HEK293 (cell line): ENCODE measurements around the gene TNFSF11.
"Not testable (repeated sequence)": the region's sequence is repeated elsewhere in the genome, so short reads cannot be mapped to it uniquely, and the experiment has no call there.

Experiments used
- CTCF ChIA-PET: fragments of 350-600 bp; formaldehyde crosslinking; extraction: SDS; loops from one replicate; lab custom pipeline; 2021; ENCODE audit warnings: antibody characterized with exemption; lab: Yijun Ruan, JAX
- POLR2A ChIA-PET: fragments of 300-600 bp; formaldehyde crosslinking; extraction: SDS; loops from one replicate; lab custom pipeline; 2020; ENCODE audit warnings: antibody characterized with exemption, inconsistent platforms; lab: Yijun Ruan, JAX
- H3K27ac ChIP-seq: fragments of 200-500 bp; sonication (Bioruptor generic); 2 replicates; pipeline ENCODE4 v1.5.1; 2014; ENCODE audit warnings: low read depth, low read length, control low read depth, inconsistent platforms; ENCODE audit errors: extremely low read depth
- H3K36me3 ChIP-seq, 2 experiments: fragments of 200-500 bp in 1 of 2; sonication (Bioruptor generic) in 1 of 2; 1 replicate in 1 of 2; 2 replicates in 1 of 2; pipeline ENCODE4 v1.5.1; 2014 to 2017; ENCODE audit warnings: inconsistent platforms in 2 of 2, low read length in 2 of 2; ENCODE audit not compliant: control insufficient read depth in 2 of 2, insufficient read depth in 1 of 2
- H3K4me1 ChIP-seq: fragments of 200-500 bp; sonication (Bioruptor generic); 2 replicates; pipeline ENCODE4 v1.5.1; 2014; ENCODE audit warnings: mild to moderate bottlenecking, low read length, inconsistent platforms; ENCODE audit not compliant: control insufficient read depth, insufficient read depth
- H3K4me3 ChIP-seq: 2 replicates; pipeline ENCODE4 v1.5.1; 2011; ENCODE audit warnings: low read depth, mild to moderate bottlenecking, control low read depth, low read length, moderate library complexity
- H3K9me3 ChIP-seq: fragments of 200-500 bp; sonication (Bioruptor generic); 2 replicates; pipeline ENCODE4 v1.5.1; 2014; ENCODE audit warnings: low read depth, low read length, inconsistent platforms; ENCODE audit not compliant: control insufficient read depth, insufficient read depth
- BCL11A ChIP-seq: fragments of 450-650 bp; formaldehyde crosslinking; IDR thresholded peaks from 2 replicates; pipeline ENCODE4 v1.5.1; 2016; ENCODE audit warnings: low read depth, missing biosample characterization, missing genetic modification characterization
- HOXC10 ChIP-seq: sonication (generic); formaldehyde crosslinking; IDR thresholded peaks from 2 replicates; pipeline ENCODE4 v1.8.1; 2023; ENCODE audit warnings: mild to moderate bottlenecking, missing genetic modification reagents
- KLF16 ChIP-seq: fragments of 450-650 bp; formaldehyde crosslinking; IDR thresholded peaks from 2 replicates; pipeline ENCODE4 v1.5.1; 2017; ENCODE audit warnings: missing biosample characterization, missing genetic modification characterization
- MYNN ChIP-seq: fragments of 450-650 bp; formaldehyde crosslinking; IDR thresholded peaks from 2 replicates; pipeline ENCODE4 v1.5.1; 2016; ENCODE audit warnings: missing biosample characterization, missing genetic modification characterization, borderline replicate concordance
- PRDM1 ChIP-seq: fragments of 450-650 bp; formaldehyde crosslinking; IDR thresholded peaks from 2 replicates; pipeline ENCODE4; 2016; ENCODE audit warnings: missing biosample characterization, missing genetic modification characterization
- SCRT2 ChIP-seq: fragments of 450-650 bp; formaldehyde crosslinking; IDR thresholded peaks from 2 replicates; pipeline ENCODE4 v1.5.1; 2016; ENCODE audit warnings: missing biosample characterization, missing genetic modification characterization
- ZBTB48 ChIP-seq: fragments of 450-650 bp; formaldehyde crosslinking; IDR thresholded peaks from 2 replicates; pipeline ENCODE4 v1.5.1; 2016; ENCODE audit warnings: missing biosample characterization, missing genetic modification characterization
- ZEB2 ChIP-seq: fragments of 450-650 bp; formaldehyde crosslinking; IDR thresholded peaks from 2 replicates; pipeline ENCODE4 v1.5.1; 2016; ENCODE audit warnings: missing biosample characterization, missing genetic modification characterization
- ZIC2 ChIP-seq: fragments of 450-650 bp; formaldehyde crosslinking; IDR thresholded peaks from 2 replicates; pipeline ENCODE4 v1.5.1; 2016; ENCODE audit warnings: missing biosample characterization, missing genetic modification characterization
- ZNF112 ChIP-seq: fragments of 450-650 bp; formaldehyde crosslinking; IDR thresholded peaks from 2 replicates; pipeline ENCODE4 v1.5.0; 2017; ENCODE audit warnings: missing biosample characterization, missing genetic modification characterization
- ZNF121 ChIP-seq: fragments of 450-650 bp; formaldehyde crosslinking; IDR thresholded peaks from 2 replicates; pipeline ENCODE4 v1.5.1; 2016; ENCODE audit warnings: missing biosample characterization, missing genetic modification characterization
- ZNF132 ChIP-seq: fragments of 450-650 bp; formaldehyde crosslinking; IDR thresholded peaks from 2 replicates; pipeline ENCODE4 v1.5.1; 2017; ENCODE audit warnings: missing biosample characterization, missing genetic modification characterization, borderline replicate concordance
- ZNF175 ChIP-seq: fragments of 450-650 bp; formaldehyde crosslinking; IDR thresholded peaks from 2 replicates; pipeline ENCODE4 v1.5.1; 2016; ENCODE audit warnings: missing biosample characterization, missing genetic modification characterization
- ZNF214 ChIP-seq: fragments of 450-650 bp; formaldehyde crosslinking; IDR thresholded peaks from 2 replicates; pipeline ENCODE4 v1.5.1; 2017; ENCODE audit warnings: missing biosample characterization, mild to moderate bottlenecking, missing genetic modification characterization, borderline replicate concordance
- ZNF274 ChIP-seq, 2 experiments: fragments of 200-500 bp in 1 of 2; fragments of 450-650 bp in 1 of 2; sonication (Bioruptor generic) in 1 of 2; formaldehyde crosslinking in 1 of 2; IDR thresholded peaks; 2 replicates each; pipeline versions ENCODE4 v1.5.1 to v1.6.1; 2014 to 2016; ENCODE audit warnings: borderline replicate concordance in 1 of 2, inconsistent platforms in 1 of 2, low read length in 1 of 2, missing biosample characterization in 1 of 2, missing genetic modification characterization in 1 of 2
- ZNF416 ChIP-seq: fragments of 450-650 bp; formaldehyde crosslinking; IDR thresholded peaks from 2 replicates; pipeline ENCODE4 v1.5.1; 2016; ENCODE audit warnings: missing biosample characterization, missing genetic modification characterization
- ZNF423 ChIP-seq: fragments of 450-650 bp; formaldehyde crosslinking; IDR thresholded peaks from 2 replicates; pipeline ENCODE4 v1.5.1; 2016; ENCODE audit warnings: missing biosample characterization, missing genetic modification characterization
- ZNF473 ChIP-seq: fragments of 450-650 bp; formaldehyde crosslinking; IDR thresholded peaks from 2 replicates; pipeline ENCODE4 v1.5.1; 2017; ENCODE audit warnings: missing biosample characterization, missing genetic modification characterization
- ZNF560 ChIP-seq: fragments of 450-650 bp; formaldehyde crosslinking; IDR thresholded peaks from 2 replicates; pipeline ENCODE4 v1.5.1; 2017; ENCODE audit warnings: missing biosample characterization, missing genetic modification characterization, borderline replicate concordance
- TF ChIP-seq, protein P1 (sequence below): fragments of 450-650 bp; formaldehyde crosslinking; IDR thresholded peaks from 2 replicates; pipeline ENCODE4 v1.5.1; 2016; ENCODE audit warnings: missing biosample characterization, missing genetic modification characterization
- TF ChIP-seq, protein P2 (sequence below): fragments of 450-650 bp; formaldehyde crosslinking; IDR thresholded peaks from 2 replicates; pipeline ENCODE4 v1.5.1; 2016; ENCODE audit warnings: missing biosample characterization, missing genetic modification characterization

The TNFSF11 gene

DNA sequence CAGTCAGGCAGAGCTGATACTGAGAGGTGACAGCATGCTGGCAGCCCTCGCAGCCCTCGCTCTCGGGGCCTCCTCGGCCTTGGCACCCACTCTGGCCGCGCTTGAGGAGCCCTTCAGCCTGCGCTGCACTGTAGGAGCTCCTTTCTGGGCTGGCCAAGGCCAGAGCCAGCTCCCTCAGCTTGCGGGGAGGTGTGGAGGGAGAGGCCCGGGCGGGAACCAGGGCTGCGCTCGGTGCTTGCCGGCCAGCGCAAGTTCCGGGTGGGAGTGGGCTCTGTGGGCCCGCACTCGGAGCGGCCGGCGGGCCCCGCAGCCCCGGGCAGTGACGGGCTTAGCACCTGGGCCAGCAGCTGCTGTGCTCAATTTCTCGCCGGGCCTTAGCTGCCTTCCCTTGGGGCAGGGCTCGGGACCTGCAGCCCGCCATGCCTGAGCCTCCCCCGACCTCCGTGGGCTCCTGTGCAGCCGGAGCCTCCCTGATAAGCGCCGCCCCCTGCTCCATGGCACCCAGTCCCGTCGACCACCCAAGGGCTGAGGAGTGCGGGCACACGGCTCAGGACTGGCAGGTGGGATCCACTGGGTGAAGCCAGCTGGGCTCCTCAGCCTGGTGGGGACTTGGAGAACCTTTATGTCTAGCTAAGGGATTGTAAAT, 14.3 kb upstream of the TNFSF11 start:
- H3K27ac ChIP-seq, H3K4me1 ChIP-seq, CTCF ChIA-PET, POLR2A ChIA-PET, H3K9me3 ChIP-seq, H3K4me3 ChIP-seq, H3K36me3 ChIP-seq: not testable (repeated sequence)

DNA sequence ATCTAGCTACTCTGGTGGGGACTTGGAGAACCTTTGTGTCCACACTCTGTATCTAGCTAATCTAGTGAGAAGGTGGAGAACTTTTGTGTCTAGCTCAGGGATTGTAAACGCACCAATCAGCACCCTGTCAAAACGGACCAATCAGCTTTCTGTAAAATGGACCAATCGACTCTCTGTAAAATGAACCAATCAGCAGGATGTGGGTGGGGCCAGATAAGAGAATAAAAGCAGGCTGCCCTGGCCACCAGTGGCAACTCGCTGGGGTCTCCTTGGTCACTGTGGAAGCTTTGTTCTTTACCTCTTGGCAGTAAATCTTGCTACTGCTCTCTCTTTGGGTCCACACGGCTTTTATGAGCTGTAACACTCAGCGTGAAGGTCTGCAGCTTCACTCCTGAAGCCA, 13.6 kb upstream of the TNFSF11 start:
- POLR2A ChIA-PET, H3K4me3 ChIP-seq, H3K9me3 ChIP-seq, H3K27ac ChIP-seq, H3K4me1 ChIP-seq, CTCF ChIA-PET, H3K36me3 ChIP-seq: not testable (repeated sequence)

DNA sequence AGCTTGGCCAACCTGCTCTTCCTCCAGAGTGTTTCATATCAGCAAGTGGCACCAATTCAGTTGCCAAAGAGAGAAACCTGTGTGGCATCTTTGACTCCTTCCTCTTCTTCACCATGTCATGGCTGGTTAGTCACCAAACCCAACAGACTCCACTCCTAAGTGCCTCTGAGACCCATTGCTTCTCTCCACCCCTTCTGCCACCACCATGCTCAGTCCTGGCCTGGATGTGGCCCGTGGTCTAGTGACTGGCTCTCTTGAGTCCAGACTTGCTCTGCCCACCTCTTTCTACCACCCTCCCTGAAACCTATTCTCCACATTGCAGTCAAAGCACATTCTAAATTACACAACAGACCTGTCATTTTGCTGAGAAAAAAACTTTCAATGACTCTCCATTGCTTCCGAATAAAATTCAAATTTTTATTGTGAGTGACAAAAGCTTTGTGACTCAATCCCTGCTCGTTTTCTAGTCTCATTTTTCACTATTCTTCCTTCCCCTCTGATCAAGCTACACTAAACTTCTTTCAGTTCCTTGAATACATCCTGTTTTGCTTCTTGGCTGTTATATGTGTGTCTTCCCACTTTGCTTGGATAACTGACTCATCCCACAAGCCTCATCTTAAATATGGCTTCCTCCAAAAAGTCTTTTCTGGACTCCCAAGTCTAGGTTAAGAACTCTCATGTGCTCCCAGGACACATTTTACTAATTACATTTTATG, 12.0 kb upstream of the TNFSF11 start:
- CTCF ChIA-PET = no interaction called here

DNA sequence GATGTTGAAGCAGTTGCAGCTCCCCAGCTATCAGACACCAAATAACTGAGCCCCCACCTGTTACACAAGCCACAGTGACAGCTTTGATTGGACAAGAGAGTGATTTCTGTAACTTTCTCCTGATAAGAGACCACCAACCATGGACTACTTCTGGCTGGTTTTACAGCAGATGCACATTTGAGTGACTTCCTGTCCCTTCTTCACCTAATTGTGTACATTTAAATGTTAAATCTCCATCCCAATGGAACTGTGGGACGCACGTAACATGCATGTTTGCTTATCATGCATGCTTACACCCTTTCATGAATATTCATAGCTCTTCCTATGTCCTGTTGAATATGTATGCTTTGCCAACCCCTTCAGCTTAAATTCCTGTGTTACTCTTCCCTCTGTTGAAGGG, 6.0 kb upstream of the TNFSF11 start:
- peak; percentile 79 for TF ChIP-seq SCRT2 (tag by site-specific recombination)
- TF ChIP-seq, protein P1, sequence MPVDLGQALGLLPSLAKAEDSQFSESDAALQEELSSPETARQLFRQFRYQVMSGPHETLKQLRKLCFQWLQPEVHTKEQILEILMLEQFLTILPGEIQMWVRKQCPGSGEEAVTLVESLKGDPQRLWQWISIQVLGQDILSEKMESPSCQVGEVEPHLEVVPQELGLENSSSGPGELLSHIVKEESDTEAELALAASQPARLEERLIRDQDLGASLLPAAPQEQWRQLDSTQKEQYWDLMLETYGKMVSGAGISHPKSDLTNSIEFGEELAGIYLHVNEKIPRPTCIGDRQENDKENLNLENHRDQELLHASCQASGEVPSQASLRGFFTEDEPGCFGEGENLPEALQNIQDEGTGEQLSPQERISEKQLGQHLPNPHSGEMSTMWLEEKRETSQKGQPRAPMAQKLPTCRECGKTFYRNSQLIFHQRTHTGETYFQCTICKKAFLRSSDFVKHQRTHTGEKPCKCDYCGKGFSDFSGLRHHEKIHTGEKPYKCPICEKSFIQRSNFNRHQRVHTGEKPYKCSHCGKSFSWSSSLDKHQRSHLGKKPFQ = no peak
- H3K36me3 ChIP-seq = no peaks in the 10 kb centered on the region
- H3K27ac ChIP-seq = no peak overlapping the region
- ChIA-PET POLR2A (no interaction called here), CTCF (interaction anchor here (0.6 kb wide), 2 partner anchors 27 kb away, joined by 3 to 6 read pairs; no protein-coding TSS in a partner anchor)
- H3K4me1 ChIP-seq = no peaks in the 10 kb centered on the region
- H3K4me3 ChIP-seq = no peak overlapping the region
- no peaks in the 10 kb centered on the region for H3K9me3 ChIP-seq

More for the DNA sequence above, 12.0 kb upstream of the TNFSF11 start:
- Histone ChIP-seq H3K36me3 (no peaks in the 10 kb centered on the region), H3K4me1 (no peaks in the 10 kb centered on the region), H3K4me3 (no peak overlapping the region), H3K9me3 (no peaks in the 10 kb centered on the region), H3K27ac (no peak overlapping the region)
- no peak for TF ChIP-seq KLF16
- TF ChIP-seq ZEB2 (tag by site-specific recombination) = no peak
- no peak for TF ChIP-seq MYNN (tag by site-specific recombination)
- no peak for TF ChIP-seq ZBTB48 (tag by site-specific recombination)
- TF ChIP-seq, protein P2, sequence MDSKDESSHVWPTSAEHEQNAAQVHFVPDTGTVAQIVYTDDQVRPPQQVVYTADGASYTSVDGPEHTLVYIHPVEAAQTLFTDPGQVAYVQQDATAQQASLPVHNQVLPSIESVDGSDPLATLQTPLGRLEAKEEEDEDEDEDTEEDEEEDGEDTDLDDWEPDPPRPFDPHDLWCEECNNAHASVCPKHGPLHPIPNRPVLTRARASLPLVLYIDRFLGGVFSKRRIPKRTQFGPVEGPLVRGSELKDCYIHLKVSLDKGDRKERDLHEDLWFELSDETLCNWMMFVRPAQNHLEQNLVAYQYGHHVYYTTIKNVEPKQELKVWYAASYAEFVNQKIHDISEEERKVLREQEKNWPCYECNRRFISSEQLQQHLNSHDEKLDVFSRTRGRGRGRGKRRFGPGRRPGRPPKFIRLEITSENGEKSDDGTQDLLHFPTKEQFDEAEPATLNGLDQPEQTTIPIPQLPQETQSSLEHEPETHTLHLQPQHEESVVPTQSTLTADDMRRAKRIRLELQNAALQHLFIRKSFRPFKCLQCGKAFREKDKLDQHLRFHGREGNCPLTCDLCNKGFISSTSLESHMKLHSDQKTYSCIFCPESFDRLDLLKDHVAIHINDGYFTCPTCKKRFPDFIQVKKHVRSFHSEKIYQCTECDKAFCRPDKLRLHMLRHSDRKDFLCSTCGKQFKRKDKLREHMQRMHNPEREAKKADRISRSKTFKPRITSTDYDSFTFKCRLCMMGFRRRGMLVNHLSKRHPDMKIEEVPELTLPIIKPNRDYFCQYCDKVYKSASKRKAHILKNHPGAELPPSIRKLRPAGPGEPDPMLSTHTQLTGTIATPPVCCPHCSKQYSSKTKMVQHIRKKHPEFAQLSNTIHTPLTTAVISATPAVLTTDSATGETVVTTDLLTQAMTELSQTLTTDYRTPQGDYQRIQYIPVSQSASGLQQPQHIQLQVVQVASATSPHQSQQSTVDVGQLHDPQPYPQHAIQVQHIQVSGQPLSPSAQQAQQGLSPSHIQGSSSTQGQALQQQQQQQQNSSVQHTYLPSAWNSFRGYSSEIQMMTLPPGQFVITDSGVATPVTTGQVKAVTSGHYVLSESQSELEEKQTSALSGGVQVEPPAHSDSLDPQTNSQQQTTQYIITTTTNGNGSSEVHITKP (tag by site-specific recombination) = no peak
- TF ChIP-seq ZNF560 (tag by site-specific recombination) = no peak
- TF ChIP-seq ZNF274 (IDR thresholded peaks at IDR 0.05; ENCODE audit: low read length) = no peak
- TF ChIP-seq ZNF274 (tag by site-specific recombination; IDR thresholded peaks at IDR 0.05; ENCODE audit: borderline replicate concordance) = no peak
- no peak for TF ChIP-seq ZIC2 (tag by site-specific recombination)
- no peak for TF ChIP-seq HOXC10
- TF ChIP-seq BCL11A (tag by site-specific recombination) = no peak
- no peak for TF ChIP-seq ZNF416 (tag by site-specific recombination)
- no peak for TF ChIP-seq ZNF473
- no peak for TF ChIP-seq PRDM1
- no peak for TF ChIP-seq ZNF214
- no peak for TF ChIP-seq ZNF121 (tag by site-specific recombination)
- TF ChIP-seq ZNF112 (tag by site-specific recombination) = no peak
- no peak for TF ChIP-seq ZNF132 (tag by site-specific recombination)
- TF ChIP-seq, protein P1 = no peak
- TF ChIP-seq ZNF423 (tag by site-specific recombination) = no peak
- no peak for TF ChIP-seq ZNF175
- POLR2A ChIA-PET = no interaction called here
